IgD-negative memory B cell (primary cell): Measurements from ENCODE around the gene TUFM. TPM values are rescaled to one million over a fixed set of nuclear protein-coding genes. Genes with fewer than 3 reads are reported as not detected.
A peak's percentile ranks its signal among the peaks of the same experiment; 100 is the strongest.
"Not testable (repeated sequence)": the region's sequence is repeated elsewhere in the genome, so short reads cannot be mapped to it uniquely, and the experiment has no call there.

ENCODE experiments used
- H3K27ac Mint-ChIP-seq, 3 donors: one replicate each; pipeline ENCODE4 v1.8.0; 2020 to 2022; ENCODE audit warnings: mild to moderate bottlenecking in 3 of 3, mixed read lengths in 3 of 3, moderate library complexity in 1 of 3
- H3K27me3 Mint-ChIP-seq: one replicate; pipeline ENCODE4 v1.8.0; 2021; ENCODE audit warnings: mixed read lengths
- H3K36me3 Mint-ChIP-seq: one replicate; pipeline ENCODE4 v1.8.0; 2020; ENCODE audit warnings: mild to moderate bottlenecking, mixed read lengths
- H3K4me1 Mint-ChIP-seq, 3 donors: one replicate each; pipeline ENCODE4 v1.8.0; 2020 to 2022; ENCODE audit warnings: mixed read lengths in 3 of 3, mild to moderate bottlenecking in 1 of 3
- H3K4me3 Mint-ChIP-seq, 4 donors: one replicate each; pipeline ENCODE4 v1.8.0; 2020 to 2022; ENCODE audit warnings: mild to moderate bottlenecking in 4 of 4, mixed read lengths in 4 of 4, moderate library complexity in 3 of 4
- H3K9me3 Mint-ChIP-seq, 3 donors: one replicate each; pipeline ENCODE4 v1.8.0; 2020 to 2021; ENCODE audit warnings: mixed read lengths in 3 of 3, mild to moderate bottlenecking in 1 of 3
- polyA plus RNA-seq: library from polyadenylated mRNA; unstranded; fragments of 300-500 nt; fragmentation: Illumina TruSeq; gene quantifications from one replicate; pipeline ENCODE4 v1.2.3, GENCODE V29; 2021

The TUFM gene
- polyA plus RNA-seq, 1 donor from 2014 or later: 139 TPM

GRCh38 chr16:28821874-28822519 lies 24.2 kb downstream of the TUFM start:
- peak overlapping the region; percentile 95 to 99 (median 95) for H3K27ac Mint-ChIP-seq
- H3K4me1 Mint-ChIP-seq: peaks cover 17 to 28% (median 22%) of the 10 kb centered on the region in 3 donors
- H3K4me3 Mint-ChIP-seq: peak overlapping the region; percentile 80 to 93 (median 92)
- no peaks in the 10 kb centered on the region for H3K27me3 Mint-ChIP-seq
- no peaks in the 10 kb centered on the region for H3K9me3 Mint-ChIP-seq
- no peaks in the 10 kb centered on the region for H3K36me3 Mint-ChIP-seq

- H3K27me3 Mint-ChIP-seq, H3K9me3 Mint-ChIP-seq, H3K36me3 Mint-ChIP-seq: not testable (repeated sequence)
- H3K4me1 Mint-ChIP-seq: peaks cover 17 to 22% (median 18%) of the 10 kb centered on the region in 3 donors
- peak overlapping the region in 2 of 3 donors; percentile 78 to 99 for H3K27ac Mint-ChIP-seq
- peak overlapping the region in 2 of 4 donors; percentile 88 to 91 for H3K4me3 Mint-ChIP-seq
Observed at GRCh38 chr16:28820546-28820945, 25.6 kb downstream of the TUFM start.

- H3K27ac Mint-ChIP-seq: peak overlapping the region in 1 of 3 donors; percentile 99
Observed at GRCh38 chr16:28820016-28820415, 26.1 kb downstream of the TUFM start.

GRCh38 chr16:28807445-28808120 lies 38.6 kb downstream of the TUFM start:
- H3K27me3 Mint-ChIP-seq, H3K36me3 Mint-ChIP-seq, H3K27ac Mint-ChIP-seq, H3K4me1 Mint-ChIP-seq, H3K4me3 Mint-ChIP-seq, H3K9me3 Mint-ChIP-seq: not testable (repeated sequence)

More at GRCh38 chr16:28820016-28820415, 26.1 kb downstream of the TUFM start:
- Mint-ChIP-seq H3K9me3 (no peaks in the 10 kb centered on the region), H3K4me3 (peak overlapping the region in 1 of 4 donors; percentile 91), H3K36me3 (peaks cover 4% of the 10 kb centered on the region), H3K4me1 (peaks cover 13 to 22% (median 13%) of the 10 kb centered on the region in 3 donors), H3K27me3 (no peaks in the 10 kb centered on the region)

- H3K9me3 Mint-ChIP-seq, H3K27me3 Mint-ChIP-seq, H3K36me3 Mint-ChIP-seq, H3K4me1 Mint-ChIP-seq, H3K27ac Mint-ChIP-seq: not testable (repeated sequence)
- H3K4me3 Mint-ChIP-seq: peak overlapping the region in 2 of 4 donors; percentile 38 to 91
Observed at GRCh38 chr16:28802235-28803019, 43.7 kb downstream of the TUFM start.

Other genes with a start within 250 kb of the TUFM start
- gene SULT1A2, start 249.3 kb downstream of the TUFM start, polyA plus RNA-seq: not detected
- 8.2 TPM for gene SULT1A1, start 236.3 kb downstream of the TUFM start, polyA plus RNA-seq
- not detected for gene NPIPB8, start 208.3 kb downstream of the TUFM start, polyA plus RNA-seq
- gene EIF3C, start 134.9 kb downstream of the TUFM start, polyA plus RNA-seq: 255 TPM
- gene NPIPB9, start 94.6 kb downstream of the TUFM start, polyA plus RNA-seq: 0.31 TPM
- gene ATXN2L, start 23.3 kb downstream of the TUFM start, polyA plus RNA-seq: 35.9 TPM
- 5.2 TPM for gene SH2B1, start 17.5 kb upstream of the TUFM start, polyA plus RNA-seq
- gene ATP2A1, start 32.1 kb upstream of the TUFM start, polyA plus RNA-seq: not detected
- gene RABEP2, start 78.9 kb upstream of the TUFM start, polyA plus RNA-seq: 31.7 TPM
- 185 TPM for gene CD19, start 85.6 kb upstream of the TUFM start, polyA plus RNA-seq
- 29.6 TPM for gene NFATC2IP, start 104.6 kb upstream of the TUFM start, polyA plus RNA-seq
- 20.9 TPM for gene SPNS1, start 128.4 kb upstream of the TUFM start, polyA plus RNA-seq
- 8.3 TPM for gene LAT, start 138.7 kb upstream of the TUFM start, polyA plus RNA-seq